Upper lobe of right lung (tissue), 1 donor: ENCODE results near the gene PCDHGB2. TPM values are rescaled to one million over a fixed set of nuclear protein-coding genes. Genes with fewer than 3 reads are reported as not detected.
"Not testable (repeated sequence)": the region's sequence is repeated elsewhere in the genome, so short reads cannot be mapped to it uniquely, and the experiment has no call there.

ENCODE experiments used
- ATAC-seq: fragments of 200-7000 bp; cut with Tn5 transposase; one replicate; pipeline ENCODE4 v1.9.1; 2020; ENCODE audit warnings: mild to moderate bottlenecking, moderate library complexity
- DNase-seq: peaks from one replicate; pipeline ENCODE4 v3.0.0-alpha.2; 2020
- H3K27ac ChIP-seq: fragments of 200-600 bp; one replicate; pipeline ENCODE4 v1.8.0; 2022
- H3K27me3 ChIP-seq: fragments of 200-600 bp; one replicate; pipeline ENCODE4 v1.8.0; 2022; ENCODE audit warnings: mild to moderate bottlenecking
- H3K36me3 ChIP-seq: fragments of 200-600 bp; one replicate; pipeline ENCODE4 v1.8.0; 2022
- H3K4me1 ChIP-seq: fragments of 200-600 bp; one replicate; pipeline ENCODE4 v1.8.0; 2022
- H3K4me3 ChIP-seq: fragments of 200-600 bp; one replicate; pipeline ENCODE4 v1.8.0; 2022; ENCODE audit warnings: mild to moderate bottlenecking
- H3K9me3 ChIP-seq: fragments of 200-600 bp; one replicate; pipeline ENCODE4 v1.8.0; 2022
- intact Hi-C: fragments of 100-400 bp; cut with DNase I; formaldehyde crosslinking; loops from one replicate; pipeline ENCODE4 v1.11.0; 2022
- total RNA-seq: library from RNA; stranded (reverse); fragmentation: NEBNext Ultra II Directional; extraction: Animal tissue kit (Norgen Biotek cat#: 25700); gene quantifications from one replicate; pipeline ENCODE4 v1.2.1, GENCODE V29; 2021
- TF ChIP-seq, protein P1 (sequence below): fragments of 200-600 bp; IDR thresholded peaks from one replicate; pipeline ENCODE4 v1.8.0; 2022; ENCODE audit warnings: antibody characterized with exemption
- donor health status: DM: no; HTN: yes; CAD: no; lungs with severe emphysema.

PCDHGB2 gene
- total RNA-seq, 1 donor from 2014 or later = 3.8 TPM

DNA sequence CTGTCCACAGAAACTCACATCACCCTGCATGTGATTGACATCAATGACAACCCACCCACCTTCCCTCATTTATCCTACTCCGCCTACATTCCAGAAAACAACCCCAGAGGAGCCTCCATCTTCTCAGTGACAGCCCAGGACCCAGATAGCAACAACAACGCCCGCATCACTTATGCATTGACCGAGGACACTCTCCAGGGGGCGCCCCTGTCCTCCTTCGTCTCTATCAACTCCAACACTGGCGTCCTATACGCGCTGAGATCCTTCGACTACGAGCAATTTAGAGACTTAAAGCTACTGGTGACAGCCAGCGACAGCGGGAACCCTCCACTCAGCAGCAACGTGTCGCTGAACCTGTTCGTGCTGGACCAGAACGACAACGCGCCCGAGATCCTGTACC, 14.5 kb upstream of the PCDHGB2 start:
- Histone ChIP-seq H3K4me3 (no peak overlapping the region), H3K9me3 (peaks cover 13% of the 10 kb centered on the region), H3K27me3 (peaks cover 10% of the 10 kb centered on the region), H3K4me1 (no peaks in the 10 kb centered on the region), H3K36me3 (no peaks in the 10 kb centered on the region), H3K27ac (no peak overlapping the region)
- TF ChIP-seq, protein P1, sequence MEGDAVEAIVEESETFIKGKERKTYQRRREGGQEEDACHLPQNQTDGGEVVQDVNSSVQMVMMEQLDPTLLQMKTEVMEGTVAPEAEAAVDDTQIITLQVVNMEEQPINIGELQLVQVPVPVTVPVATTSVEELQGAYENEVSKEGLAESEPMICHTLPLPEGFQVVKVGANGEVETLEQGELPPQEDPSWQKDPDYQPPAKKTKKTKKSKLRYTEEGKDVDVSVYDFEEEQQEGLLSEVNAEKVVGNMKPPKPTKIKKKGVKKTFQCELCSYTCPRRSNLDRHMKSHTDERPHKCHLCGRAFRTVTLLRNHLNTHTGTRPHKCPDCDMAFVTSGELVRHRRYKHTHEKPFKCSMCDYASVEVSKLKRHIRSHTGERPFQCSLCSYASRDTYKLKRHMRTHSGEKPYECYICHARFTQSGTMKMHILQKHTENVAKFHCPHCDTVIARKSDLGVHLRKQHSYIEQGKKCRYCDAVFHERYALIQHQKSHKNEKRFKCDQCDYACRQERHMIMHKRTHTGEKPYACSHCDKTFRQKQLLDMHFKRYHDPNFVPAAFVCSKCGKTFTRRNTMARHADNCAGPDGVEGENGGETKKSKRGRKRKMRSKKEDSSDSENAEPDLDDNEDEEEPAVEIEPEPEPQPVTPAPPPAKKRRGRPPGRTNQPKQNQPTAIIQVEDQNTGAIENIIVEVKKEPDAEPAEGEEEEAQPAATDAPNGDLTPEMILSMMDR = no peak
- no peak for ATAC-seq
- no peak for DNase-seq
- intact Hi-C loops = no loop called here

DNA sequence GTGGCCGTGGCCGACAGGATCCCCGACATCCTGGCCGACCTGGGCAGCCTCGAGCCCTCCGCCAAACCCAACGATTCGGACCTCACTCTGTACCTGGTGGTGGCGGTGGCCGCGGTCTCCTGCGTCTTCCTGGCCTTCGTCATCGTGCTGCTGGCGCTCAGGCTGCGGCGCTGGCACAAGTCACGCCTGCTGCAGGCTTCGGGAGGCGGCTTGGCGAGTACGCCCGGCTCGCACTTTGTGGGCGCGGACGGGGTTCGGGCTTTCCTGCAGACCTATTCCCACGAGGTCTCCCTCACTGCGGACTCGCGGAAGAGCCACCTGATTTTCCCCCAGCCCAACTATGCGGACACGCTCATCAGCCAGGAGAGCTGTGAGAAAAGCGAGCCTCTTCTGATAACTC, 13.8 kb upstream of the PCDHGB2 start:
- Histone ChIP-seq H3K9me3 (peaks cover 18% of the 10 kb centered on the region), H3K27me3 (peaks cover 10% of the 10 kb centered on the region)
- DNase-seq, ATAC-seq, H3K4me1 ChIP-seq, intact Hi-C loops, H3K4me3 ChIP-seq, H3K27ac ChIP-seq, H3K36me3 ChIP-seq: not testable (repeated sequence)

DNA sequence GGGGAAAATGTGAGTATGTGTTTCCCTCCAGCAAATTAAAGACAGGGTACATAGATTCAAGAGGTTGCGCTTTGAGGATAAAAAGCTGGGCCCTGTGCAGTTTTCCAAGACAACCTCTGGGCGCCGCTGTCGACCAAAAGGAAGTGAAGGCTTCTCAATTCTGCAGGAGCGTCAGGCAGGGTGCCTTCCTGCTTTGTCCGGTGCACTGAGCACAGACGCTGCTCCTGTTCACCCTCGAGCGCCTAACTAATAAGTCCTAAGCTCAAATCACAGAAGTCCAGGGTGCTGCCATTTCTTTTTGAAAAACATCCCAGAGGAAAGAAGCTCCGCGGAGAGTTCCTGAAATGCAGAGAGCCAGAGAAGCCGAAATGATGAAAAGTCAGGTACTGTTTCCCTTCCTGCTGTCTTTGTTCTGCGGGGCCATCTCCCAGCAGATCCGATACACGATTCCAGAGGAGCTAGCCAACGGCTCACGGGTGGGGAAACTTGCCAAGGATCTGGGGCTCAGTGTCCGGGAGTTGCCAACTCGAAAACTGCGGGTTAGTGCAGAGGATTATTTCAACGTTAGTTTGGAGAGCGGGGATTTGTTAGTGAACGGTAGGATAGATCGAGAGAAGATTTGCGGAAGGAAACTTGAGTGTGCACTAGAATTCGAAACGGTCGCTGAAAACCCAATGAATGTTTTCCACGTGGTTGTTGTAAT, 9.7 kb upstream of the PCDHGB2 start, which contains the start of gene PCDHGB1:
Gene PCDHGB1, plus strand, starts transcription at position 183 of the 703 bp plus-strand sequence. Its CDS starts 162 bp downstream, at position 345.
- Histone ChIP-seq H3K27ac (no peak within 1 kb of the TSS), H3K9me3 (peaks cover 12% of the 10 kb centered on the region), H3K4me1 (no peaks in the 10 kb centered on the region), H3K27me3 (peaks cover 5% of the 10 kb centered on the region), H3K4me3 (no peak within 1 kb of the TSS), H3K36me3 (no peaks in the 10 kb centered on the region)
- TF ChIP-seq, protein P1 = peak; percentile 37
- intact Hi-C loops = no loop called here
- no peak for DNase-seq
- peak; percentile 71 for ATAC-seq

DNA sequence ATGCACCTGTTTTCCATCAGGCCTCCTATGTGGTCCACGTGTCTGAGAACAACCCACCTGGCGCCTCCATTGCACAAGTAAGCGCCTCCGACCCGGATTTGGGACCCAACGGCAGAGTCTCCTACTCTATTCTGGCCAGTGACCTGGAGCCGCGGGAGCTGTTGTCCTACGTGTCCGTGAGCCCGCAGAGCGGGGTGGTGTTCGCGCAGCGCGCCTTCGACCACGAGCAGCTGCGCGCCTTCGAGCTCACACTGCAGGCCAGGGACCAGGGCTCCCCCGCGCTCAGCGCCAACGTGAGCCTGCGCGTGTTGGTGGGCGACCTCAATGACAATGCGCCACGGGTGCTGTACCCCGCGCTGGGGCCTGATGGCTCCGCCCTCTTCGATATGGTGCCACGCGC, 8.2 kb upstream of the PCDHGB2 start:
- Histone ChIP-seq H3K4me1 (no peaks in the 10 kb centered on the region), H3K4me3 (no peak overlapping the region), H3K9me3 (peaks cover 17% of the 10 kb centered on the region), H3K27me3 (peaks cover 5% of the 10 kb centered on the region), H3K27ac (no peak overlapping the region), H3K36me3 (no peaks in the 10 kb centered on the region)
- TF ChIP-seq, protein P1 = no peak
- intact Hi-C loops = no loop called here
- ATAC-seq = no peak
- DNase-seq = no peak

DNA sequence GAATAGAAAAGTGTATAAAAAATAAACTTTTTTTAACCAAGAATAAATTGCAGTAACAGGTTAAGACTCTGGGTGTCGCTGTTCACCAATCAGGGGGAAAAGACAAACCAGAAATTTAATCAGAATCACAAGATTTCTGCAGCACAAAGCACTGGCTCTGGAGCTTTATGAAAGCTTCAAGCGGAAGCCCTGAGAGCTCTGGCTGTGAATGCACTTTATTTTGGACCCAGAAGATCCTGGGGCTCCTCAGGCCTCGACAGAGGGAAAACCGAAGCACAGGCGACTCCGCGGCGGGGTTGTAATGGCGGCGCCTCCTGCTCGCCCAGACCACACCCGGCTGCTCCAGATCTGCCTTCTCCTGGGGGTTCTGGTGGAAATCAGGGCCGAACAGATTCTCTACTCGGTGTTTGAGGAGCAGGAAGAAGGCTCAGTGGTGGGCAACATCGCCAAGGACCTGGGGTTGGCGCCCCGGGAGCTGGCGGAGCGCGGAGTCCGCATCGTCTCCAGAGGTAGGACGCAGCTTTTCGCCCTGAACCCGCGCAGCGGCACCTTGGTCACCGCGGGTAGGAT, 4.8 kb upstream of the PCDHGB2 start, which contains the start of gene PCDHGA4:
Gene PCDHGA4, plus strand, starts transcription at position 122 of the 570 bp plus-strand sequence. Its CDS starts 87 bp downstream, at position 209.
- ATAC-seq = no peak

DNA sequence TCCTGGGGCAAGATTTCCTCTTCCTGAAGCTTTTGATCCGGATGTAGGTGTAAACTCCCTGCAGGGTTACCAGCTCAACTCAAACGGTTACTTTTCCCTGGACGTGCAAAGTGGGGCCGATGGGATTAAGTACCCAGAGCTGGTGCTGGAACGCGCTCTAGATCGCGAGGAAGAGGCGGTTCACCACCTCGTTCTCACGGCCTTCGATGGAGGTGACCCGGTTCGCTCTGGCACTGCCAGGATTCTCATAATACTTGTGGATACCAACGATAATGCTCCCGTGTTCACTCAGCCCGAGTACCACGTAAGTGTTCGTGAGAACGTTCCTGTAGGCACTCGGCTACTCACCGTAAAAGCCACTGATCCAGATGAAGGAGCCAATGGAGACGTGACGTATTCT, 4.2 kb upstream of the PCDHGB2 start:
- H3K9me3 ChIP-seq = peaks cover 23% of the 10 kb centered on the region
- H3K4me1 ChIP-seq = no peaks in the 10 kb centered on the region
- intact Hi-C loops = no loop called here
- DNase-seq (no peak), ATAC-seq (no peak)
- H3K36me3 ChIP-seq = no peaks in the 10 kb centered on the region
- H3K4me3 ChIP-seq = no peak overlapping the region
- TF ChIP-seq, protein P1 = no peak
- peaks cover 9% of the 10 kb centered on the region for H3K27me3 ChIP-seq
- H3K27ac ChIP-seq = no peak overlapping the region

More for the DNA sequence above, 4.8 kb upstream of the PCDHGB2 start, which contains the start of gene PCDHGA4:
- no peak for DNase-seq
- peaks cover 28% of the 10 kb centered on the region for H3K9me3 ChIP-seq
- peak within 1 kb of the TSS; percentile 40 for H3K4me3 ChIP-seq
- no peak within 1 kb of the TSS for H3K27ac ChIP-seq
- no peaks in the 10 kb centered on the region for H3K4me1 ChIP-seq
- TF ChIP-seq, protein P1 = peak; percentile 45
- intact Hi-C loops = no loop called here
- H3K27me3 ChIP-seq = peaks cover 5% of the 10 kb centered on the region
- no peaks in the 10 kb centered on the region for H3K36me3 ChIP-seq
